GM19372 (cell line): ENCODE measurements around the gene LMNB1.

Experiments
- ATAC-seq: cut with Tn5 transposase; IDR thresholded peaks from one replicate; pipeline ENCODE4 v1.9.1; 2021; ENCODE audit warnings: mild to moderate bottlenecking, low read depth, moderate library complexity; ENCODE audit not compliant: unreplicated experiment

LMNB1 gene

GRCh38 chr5:126883564-126884245 is 106.8 kb downstream of the LMNB1 start:
- no peak for ATAC-seq

- ATAC-seq = no peak
Measured at GRCh38 chr5:126884269-126884819, 107.4 kb downstream of the LMNB1 start.
